ENCODE results near the gene FGD2.

DNA sequence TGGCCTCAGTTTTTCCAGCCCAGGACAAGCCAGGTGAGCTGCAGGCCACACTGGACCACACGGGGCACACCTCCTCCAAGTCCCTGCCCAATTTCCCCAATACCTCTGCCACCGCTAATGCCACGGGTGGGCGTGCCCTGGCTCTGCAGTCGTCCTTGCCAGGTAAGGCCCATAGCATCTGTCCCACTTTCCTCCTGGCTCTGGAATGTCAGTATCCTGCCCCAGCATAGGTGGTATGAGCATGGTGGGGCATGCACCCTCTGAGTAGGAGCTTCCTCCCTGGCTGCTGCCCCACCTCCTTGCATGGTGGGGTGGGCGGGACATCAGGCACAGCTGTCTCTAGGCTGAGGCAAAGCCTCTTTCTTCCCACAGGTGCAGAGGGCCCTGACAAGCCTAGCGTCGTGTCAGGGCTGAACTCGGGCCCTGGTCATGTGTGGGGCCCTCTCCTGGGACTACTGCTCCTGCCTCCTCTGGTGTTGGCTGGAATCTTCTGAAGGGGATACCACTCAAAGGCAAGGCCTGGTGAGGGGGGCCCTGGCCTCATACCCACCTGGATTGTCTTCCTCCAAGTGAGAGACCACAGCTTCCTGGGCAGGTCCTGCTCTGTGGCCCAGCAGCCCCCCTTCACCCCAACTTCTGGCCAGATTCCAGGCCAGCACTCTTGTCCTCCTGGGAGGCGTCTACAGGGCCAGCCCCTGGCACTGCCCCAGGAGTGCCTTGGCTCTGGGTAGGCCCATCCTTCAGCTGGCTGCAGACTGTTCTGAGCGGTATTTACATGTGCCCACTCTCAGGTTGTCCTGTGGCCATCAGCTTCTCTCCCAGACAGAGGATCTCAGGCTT lies 41.8 kb upstream of the FGD2 start:
- TF ChIP-seq, protein P1, sequence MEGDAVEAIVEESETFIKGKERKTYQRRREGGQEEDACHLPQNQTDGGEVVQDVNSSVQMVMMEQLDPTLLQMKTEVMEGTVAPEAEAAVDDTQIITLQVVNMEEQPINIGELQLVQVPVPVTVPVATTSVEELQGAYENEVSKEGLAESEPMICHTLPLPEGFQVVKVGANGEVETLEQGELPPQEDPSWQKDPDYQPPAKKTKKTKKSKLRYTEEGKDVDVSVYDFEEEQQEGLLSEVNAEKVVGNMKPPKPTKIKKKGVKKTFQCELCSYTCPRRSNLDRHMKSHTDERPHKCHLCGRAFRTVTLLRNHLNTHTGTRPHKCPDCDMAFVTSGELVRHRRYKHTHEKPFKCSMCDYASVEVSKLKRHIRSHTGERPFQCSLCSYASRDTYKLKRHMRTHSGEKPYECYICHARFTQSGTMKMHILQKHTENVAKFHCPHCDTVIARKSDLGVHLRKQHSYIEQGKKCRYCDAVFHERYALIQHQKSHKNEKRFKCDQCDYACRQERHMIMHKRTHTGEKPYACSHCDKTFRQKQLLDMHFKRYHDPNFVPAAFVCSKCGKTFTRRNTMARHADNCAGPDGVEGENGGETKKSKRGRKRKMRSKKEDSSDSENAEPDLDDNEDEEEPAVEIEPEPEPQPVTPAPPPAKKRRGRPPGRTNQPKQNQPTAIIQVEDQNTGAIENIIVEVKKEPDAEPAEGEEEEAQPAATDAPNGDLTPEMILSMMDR (IDR thresholded peaks at IDR 0.05): no peak
- no peak for TF ChIP-seq POLR2A (IDR thresholded peaks at IDR 0.05)

Measured in body of pancreas (tissue), 4 donors.